ENCODE data around the gene MAP4K1.
"Not testable (repeated sequence)": the region's sequence is repeated elsewhere in the genome, so short reads cannot be mapped to it uniquely, and the experiment has no call there.

MAP4K1 gene

GRCh38 chr19:38634757-38635482, 17.2 kb upstream of the MAP4K1 start (continued):
- TF ChIP-seq, protein P1, sequence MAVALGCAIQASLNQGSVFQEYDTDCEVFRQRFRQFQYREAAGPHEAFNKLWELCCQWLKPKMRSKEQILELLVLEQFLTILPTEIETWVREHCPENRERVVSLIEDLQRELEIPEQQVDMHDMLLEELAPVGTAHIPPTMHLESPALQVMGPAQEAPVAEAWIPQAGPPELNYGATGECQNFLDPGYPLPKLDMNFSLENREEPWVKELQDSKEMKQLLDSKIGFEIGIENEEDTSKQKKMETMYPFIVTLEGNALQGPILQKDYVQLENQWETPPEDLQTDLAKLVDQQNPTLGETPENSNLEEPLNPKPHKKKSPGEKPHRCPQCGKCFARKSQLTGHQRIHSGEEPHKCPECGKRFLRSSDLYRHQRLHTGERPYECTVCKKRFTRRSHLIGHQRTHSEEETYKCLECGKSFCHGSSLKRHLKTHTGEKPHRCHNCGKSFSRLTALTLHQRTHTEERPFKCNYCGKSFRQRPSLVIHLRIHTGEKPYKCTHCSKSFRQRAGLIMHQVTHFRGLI (tag by site-specific recombination; IDR thresholded peaks at IDR 0.05), result no peak
- TF ChIP-seq INSM2 (tag by site-specific recombination; IDR thresholded peaks at IDR 0.05) (no peak), EGR2 (tag by site-specific recombination; IDR thresholded peaks at IDR 0.05; ENCODE audit: low read depth) (no peak), ZNF600 (tag by site-specific recombination; IDR thresholded peaks at IDR 0.05) (no peak)

- Histone ChIP-seq H3K4me1 (ENCODE audit: control insufficient read depth, insufficient read depth, low read length) (no peaks in the 10 kb centered on the region; the same call in 1 of the 2 replicates), H3K4me3 (ENCODE audit: low read depth, low read length) (no peak overlapping the region), H3K9me3 (ENCODE audit: control insufficient read depth, insufficient read depth, low read depth, low read length) (no peaks in the 10 kb centered on the region), H3K27ac (ENCODE audit: extremely low read depth, low read depth, low read length) (peak overlapping the region; percentile 17; the same call in 1 of the 2 replicates), H3K36me3 (ENCODE audit: control insufficient read depth in 2 of 2, insufficient read depth in 1 of 2, low read length in 2 of 2) (peaks cover 56 to 90% of the 10 kb centered on the region in 2 experiments)
- TF ChIP-seq SALL2 (tag by site-specific recombination; IDR thresholded peaks at IDR 0.05; ENCODE audit: borderline replicate concordance), result no peak
- TF ChIP-seq ZNF580 (tag by site-specific recombination; IDR thresholded peaks at IDR 0.05), result no peak
- TF ChIP-seq ZNF664 (tag by site-specific recombination; IDR thresholded peaks at IDR 0.05), result peak; percentile 66; the same call in 1 of the 2 replicates
- TF ChIP-seq, protein P2, sequence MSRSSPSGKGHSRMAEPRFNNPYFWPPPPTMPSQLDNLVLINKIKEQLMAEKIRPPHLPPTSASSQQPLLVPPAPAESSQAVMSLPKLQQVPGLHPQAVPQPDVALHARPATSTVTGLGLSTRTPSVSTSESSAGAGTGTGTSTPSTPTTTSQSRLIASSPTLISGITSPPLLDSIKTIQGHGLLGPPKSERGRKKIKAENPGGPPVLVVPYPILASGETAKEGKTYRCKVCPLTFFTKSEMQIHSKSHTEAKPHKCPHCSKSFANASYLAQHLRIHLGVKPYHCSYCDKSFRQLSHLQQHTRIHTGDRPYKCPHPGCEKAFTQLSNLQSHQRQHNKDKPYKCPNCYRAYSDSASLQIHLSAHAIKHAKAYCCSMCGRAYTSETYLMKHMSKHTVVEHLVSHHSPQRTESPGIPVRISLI (tag by site-specific recombination; IDR thresholded peaks at IDR 0.05), result no peak
- ChIA-PET CTCF (interaction anchor here (0.9 to 8.2 kb wide), 7 partner anchors 13 to 229 kb away, joined by 4 to 138 read pairs (median 61); partner anchors contain the start of genes EIF3K, FAM98C and MAP4K1), POLR2A (interaction anchor here (0.6 to 1.1 kb wide), 3 partner anchors 14 to 726 kb away, joined by 3 to 4 read pairs (median 3); partner anchors contain the start of genes EIF3K and WDR87)
Measured at GRCh38 chr19:38632476-38633213, 14.9 kb upstream of the MAP4K1 start.

DNA sequence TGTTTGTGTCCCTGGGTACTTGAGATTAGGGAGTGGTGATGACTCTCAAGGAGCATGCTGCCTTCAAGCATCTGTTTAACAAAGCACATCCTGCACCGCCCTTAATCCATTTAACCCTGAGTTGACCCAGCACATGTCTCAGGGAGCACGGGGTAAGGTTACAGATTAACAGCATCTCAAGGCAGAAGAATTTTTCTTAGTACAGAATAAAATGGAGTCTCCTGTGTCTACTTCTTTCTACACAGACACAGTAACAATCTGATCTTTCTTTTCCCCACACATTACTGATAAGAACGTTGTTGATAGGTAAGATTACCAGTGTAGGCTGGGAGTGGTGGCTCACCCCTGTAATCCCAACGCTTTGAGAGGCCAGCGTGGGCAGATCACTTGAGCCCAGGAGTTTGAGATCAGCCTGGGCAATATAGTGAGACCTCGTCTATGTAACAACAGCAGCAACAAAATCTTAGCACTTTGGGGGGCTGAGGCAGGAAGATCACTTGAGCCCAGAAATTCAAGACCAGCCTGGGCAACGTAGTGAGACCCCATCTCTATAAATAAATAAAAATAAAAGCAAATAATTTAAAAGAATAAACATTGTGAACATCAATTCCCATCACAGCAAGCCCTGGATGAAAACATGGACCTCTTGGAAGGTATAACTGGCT, 14.2 kb upstream of the MAP4K1 start:
- peak; percentile 34; the same call in 1 of the 2 replicates for TF ChIP-seq ZFHX2 (tag by site-specific recombination; conservative IDR thresholded peaks at IDR 0.05)
- peak; percentile 99 for TF ChIP-seq KLF1 (tag by site-specific recombination; IDR thresholded peaks at IDR 0.05)
- TF ChIP-seq, protein P3, sequence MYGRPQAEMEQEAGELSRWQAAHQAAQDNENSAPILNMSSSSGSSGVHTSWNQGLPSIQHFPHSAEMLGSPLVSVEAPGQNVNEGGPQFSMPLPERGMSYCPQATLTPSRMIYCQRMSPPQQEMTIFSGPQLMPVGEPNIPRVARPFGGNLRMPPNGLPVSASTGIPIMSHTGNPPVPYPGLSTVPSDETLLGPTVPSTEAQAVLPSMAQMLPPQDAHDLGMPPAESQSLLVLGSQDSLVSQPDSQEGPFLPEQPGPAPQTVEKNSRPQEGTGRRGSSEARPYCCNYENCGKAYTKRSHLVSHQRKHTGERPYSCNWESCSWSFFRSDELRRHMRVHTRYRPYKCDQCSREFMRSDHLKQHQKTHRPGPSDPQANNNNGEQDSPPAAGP (tag by site-specific recombination; IDR thresholded peaks at IDR 0.05), result peak; percentile 95
- TF ChIP-seq EGR2 (tag by site-specific recombination; IDR thresholded peaks at IDR 0.05; ENCODE audit: low read depth), result peak; percentile 89
- peak; percentile 87 for TF ChIP-seq WT1 (tag by site-specific recombination; IDR thresholded peaks at IDR 0.05)
- TF ChIP-seq ZNF121 (tag by site-specific recombination; IDR thresholded peaks at IDR 0.05), result peak; percentile 97
- not testable (repeated sequence) for H3K4me3 ChIP-seq (ENCODE audit: low read depth, low read length); H3K4me1 ChIP-seq (ENCODE audit: control insufficient read depth, insufficient read depth, low read length); H3K9me3 ChIP-seq (ENCODE audit: control insufficient read depth, insufficient read depth, low read depth, low read length)
- CTCF ChIA-PET, result interaction anchor here (1.3 to 5.3 kb wide), 2 partner anchors 20 to 229 kb away, joined by 5 to 77 read pairs; partner anchors contain the start of gene FAM98C
- POLR2A ChIA-PET, result interaction anchor here (1.0 kb wide), 1 partner anchor 13 kb away, joined by 4 read pairs; the partner anchor contains the start of gene EIF3K
- Histone ChIP-seq H3K36me3 (ENCODE audit: control insufficient read depth in 2 of 2, insufficient read depth in 1 of 2, low read length in 2 of 2) (peaks cover 63 to 90% of the 10 kb centered on the region in 2 experiments), H3K27ac (ENCODE audit: extremely low read depth, low read depth, low read length) (peak overlapping the region; percentile 17; the same call in 1 of the 2 replicates)

- POLR2A ChIA-PET; H3K9me3 ChIP-seq (ENCODE audit: control insufficient read depth, insufficient read depth, low read depth, low read length); H3K4me3 ChIP-seq (ENCODE audit: low read depth, low read length); H3K4me1 ChIP-seq (ENCODE audit: control insufficient read depth, insufficient read depth, low read length); H3K27ac ChIP-seq (ENCODE audit: extremely low read depth, low read depth, low read length); CTCF ChIA-PET: not testable (repeated sequence)
- peaks cover 63 to 90% of the 10 kb centered on the region in 2 experiments for H3K36me3 ChIP-seq (ENCODE audit: control insufficient read depth in 2 of 2, insufficient read depth in 1 of 2, low read length in 2 of 2)
Measured at GRCh38 chr19:38631301-38631700, 13.5 kb upstream of the MAP4K1 start.
